ENCODE measurements around the gene TXNRD1.
"Not testable (repeated sequence)": the region's sequence is repeated elsewhere in the genome, so short reads cannot be mapped to it uniquely, and the experiment has no call there.

TXNRD1 gene

DNA sequence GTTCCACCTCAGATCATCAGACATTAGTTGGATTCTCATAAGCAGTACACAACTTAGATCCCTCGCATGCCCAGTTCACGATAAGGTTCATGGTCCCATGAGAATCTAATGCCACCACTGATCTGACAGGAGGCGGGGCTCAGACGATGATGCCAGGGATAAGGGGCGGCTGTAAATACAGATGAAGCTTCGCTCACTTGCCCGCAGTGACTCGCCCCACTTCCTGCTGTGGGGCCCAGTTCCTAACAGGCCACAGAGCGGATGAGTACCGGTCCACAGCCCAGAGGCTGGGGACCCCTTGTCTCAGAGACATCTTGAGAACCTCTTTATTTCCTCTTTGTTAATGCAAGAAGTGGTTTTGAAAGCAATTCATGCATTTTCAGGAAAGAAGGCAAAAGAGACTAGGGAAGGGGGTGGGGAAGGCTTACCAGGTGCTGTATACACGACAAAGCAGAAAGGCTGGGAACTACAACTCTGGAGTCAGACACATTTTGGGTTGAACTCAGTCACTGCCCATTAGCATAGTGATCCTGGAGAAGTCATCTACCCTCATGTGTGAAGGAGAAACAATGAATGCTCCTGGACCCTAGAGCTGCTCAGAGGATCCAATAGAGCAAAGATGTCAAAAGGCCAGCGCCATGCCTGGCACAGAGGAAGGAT lies 156.6 kb downstream of the TXNRD1 start:
- no peak for DNase-seq (ENCODE audit: low read depth in 2 of 2)

DNA sequence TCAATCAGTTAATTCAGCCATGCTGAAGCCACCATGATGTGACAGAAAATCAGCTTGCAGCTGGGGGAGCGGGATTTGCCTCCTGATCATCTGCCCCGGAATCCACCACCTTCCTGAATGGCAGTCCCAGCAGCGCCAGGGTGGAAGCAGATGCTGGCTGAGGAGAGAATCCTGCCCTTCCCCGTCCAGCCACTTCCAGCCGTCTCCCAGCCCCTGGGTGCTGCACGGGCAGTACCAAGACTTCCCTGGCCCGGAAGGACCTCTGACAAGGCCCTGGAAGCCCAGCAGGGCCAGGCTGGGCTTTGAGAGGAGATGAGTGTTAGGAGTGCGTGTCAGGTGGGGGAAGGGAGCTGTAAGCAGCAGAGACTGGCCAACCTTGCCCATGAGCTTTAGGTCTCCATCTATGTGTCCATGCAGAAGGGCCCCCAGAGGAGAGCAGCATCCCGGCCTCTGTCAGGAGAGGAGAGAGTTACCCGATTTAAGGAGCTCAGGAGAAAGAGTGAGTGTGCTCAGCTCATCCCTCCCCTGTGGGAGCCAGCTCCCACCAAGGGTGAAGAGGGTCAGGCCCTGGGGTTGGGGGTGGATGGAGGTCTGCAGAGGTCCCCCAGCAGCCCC lies 157.2 kb downstream of the TXNRD1 start:
- DNase-seq (ENCODE audit: low read depth in 2 of 2), result no peak

DNA sequence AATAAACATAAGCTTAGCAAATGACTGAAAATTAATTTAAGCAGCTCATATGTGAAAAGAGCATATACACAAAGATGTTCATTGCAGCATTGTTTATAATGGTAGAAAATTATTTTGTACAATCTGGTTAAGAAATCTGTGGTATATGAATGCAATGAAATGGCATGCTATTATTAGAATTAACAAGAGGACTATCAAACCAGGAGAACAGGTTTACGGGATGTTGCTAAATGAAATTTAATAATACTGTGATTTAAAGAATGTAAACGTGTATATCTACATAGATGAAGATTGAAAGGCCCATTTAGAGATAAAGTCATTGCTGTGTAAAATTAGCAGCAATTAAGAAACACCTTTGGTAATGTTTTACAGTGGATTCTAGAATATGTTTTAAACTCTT lies 158.5 kb downstream of the TXNRD1 start:
- DNase-seq (ENCODE audit: low read depth in 2 of 2), result no peak

DNA sequence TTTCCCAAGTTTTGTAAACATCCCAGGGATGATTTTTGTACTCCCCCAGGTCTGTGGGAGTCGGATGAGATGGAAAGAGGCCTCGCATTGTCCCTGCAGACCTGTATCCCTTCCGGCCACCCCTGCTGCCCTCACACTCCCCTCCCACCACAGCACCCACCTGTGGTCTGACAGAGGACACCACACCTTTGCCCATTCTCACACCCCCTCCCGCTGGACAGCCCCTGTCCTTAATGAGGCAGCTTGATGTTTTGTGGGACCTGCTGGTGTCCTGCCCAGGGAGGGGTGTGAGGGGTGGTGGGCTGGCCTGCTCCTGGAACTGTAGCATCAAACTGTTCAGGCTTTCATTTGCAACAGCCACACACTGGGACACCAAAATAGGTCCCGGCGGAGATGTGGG lies 159.2 kb downstream of the TXNRD1 start:
- no peak for DNase-seq (ENCODE audit: low read depth in 2 of 2)

DNA sequence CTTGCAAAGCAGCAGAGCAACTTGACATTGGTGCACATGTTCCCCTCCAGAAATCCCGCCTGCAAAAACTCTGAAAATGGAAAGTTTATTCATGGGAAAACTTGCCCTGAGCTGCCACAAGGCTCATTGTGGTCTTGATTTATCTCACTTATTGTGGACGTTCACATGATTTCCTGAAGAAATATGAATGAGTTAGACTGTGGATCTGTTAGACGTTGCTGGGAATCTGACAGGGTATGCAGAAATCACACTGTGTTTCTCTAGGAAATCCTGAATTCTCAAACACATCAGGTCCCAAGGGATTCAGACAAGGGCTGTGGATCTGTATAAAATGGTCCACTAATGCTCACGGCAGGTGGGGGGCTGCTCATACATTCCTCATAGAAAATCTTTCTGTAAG lies 160.2 kb downstream of the TXNRD1 start:
- no peak for DNase-seq (ENCODE audit: low read depth in 2 of 2)

DNA sequence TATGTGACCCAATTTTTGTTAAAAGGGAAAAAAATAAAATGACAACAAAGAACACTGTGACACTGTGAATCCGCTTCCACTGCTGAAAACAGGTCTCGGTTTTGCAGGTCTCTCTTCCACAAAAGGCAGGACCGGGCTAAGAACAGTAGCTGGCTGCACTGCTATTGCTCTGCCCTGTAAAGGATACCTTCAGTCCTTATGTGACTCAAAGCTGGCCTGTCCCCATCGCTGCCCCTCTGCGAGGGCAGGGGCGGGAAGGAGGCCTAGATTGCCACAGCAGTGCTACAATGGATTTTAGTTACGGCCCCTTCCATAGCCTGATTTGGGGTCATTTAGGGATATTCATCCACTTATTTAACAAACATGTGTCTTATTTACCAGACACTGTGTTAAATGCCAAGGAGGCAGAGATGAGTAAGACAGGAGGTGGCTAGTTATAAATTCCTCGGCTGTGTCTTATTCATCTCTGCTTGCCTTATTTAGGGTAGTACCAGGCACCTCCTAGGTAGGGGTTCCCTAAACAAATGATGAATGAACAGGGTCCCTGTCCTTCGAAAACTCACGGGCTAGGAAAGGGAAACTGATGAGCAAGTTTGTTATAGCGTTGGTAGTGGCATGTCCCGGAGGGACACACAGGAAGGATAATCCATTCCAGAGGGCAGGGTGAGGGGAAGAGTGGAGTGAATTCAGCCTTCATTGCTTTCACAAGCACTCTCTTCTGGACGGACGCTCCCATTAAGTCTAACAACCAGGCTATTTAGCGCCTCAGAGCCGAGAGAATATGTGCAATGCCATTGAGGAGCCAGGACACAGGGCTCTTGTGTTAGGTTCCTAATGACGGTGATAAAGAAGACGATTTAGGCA lies 161.3 kb downstream of the TXNRD1 start:
- no peak for DNase-seq (ENCODE audit: low read depth in 2 of 2)

DNA sequence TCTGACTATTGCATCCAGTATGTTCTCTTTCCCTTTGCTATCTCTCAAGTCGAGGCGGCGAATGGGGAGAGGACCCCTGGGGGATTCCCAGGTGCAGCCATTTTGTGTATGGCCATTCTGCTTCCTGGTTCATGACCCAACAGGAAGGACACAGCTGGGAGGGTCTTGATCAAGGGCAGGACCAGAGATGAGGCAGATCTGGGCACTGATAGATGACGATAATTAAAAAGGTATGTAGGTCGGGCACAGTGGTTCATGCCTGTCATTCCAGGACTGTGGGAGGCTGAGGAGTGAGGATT lies 161.9 kb downstream of the TXNRD1 start:
- no peak for DNase-seq (ENCODE audit: low read depth in 2 of 2)

DNA sequence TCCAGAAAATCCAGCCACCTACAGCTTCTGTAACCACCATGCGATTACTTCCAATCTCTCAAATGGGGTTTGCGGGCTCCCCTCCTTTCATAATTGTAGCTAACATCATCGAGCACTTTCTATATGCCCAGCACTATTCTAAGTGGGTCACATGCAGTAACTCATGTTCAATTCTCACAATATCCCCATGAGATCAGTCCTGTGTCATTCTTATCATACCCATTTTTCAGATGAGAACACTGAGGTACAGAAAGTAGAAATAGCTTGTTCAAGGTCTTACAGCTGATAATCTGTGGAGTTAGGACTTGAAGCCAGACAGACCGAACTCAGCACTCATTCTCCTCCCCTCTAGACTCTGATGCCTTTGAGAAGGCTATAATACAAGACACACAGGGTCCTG lies 162.8 kb downstream of the TXNRD1 start:
- DNase-seq (ENCODE audit: low read depth in 2 of 2), result no peak

DNA sequence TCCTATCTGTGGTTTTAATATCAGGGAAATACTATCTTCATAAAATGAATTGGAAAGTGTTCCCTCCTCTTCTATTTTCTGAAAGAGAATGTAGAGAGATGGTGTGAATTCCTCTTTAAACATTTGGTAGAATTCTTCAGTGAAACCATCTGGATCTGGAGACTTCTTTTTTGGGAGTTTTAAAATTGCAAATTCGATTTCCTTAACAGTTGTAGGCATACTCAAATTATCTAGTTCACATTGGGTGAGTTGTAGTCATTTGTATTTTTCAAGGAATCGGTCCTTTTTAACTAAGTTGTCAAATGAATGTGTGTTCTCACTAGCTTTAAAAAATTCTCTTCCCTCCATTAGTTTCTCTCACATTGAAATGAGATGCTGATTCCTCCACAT lies 165.8 kb downstream of the TXNRD1 start:
- DNase-seq (ENCODE audit: low read depth in 2 of 2), result no peak

DNA sequence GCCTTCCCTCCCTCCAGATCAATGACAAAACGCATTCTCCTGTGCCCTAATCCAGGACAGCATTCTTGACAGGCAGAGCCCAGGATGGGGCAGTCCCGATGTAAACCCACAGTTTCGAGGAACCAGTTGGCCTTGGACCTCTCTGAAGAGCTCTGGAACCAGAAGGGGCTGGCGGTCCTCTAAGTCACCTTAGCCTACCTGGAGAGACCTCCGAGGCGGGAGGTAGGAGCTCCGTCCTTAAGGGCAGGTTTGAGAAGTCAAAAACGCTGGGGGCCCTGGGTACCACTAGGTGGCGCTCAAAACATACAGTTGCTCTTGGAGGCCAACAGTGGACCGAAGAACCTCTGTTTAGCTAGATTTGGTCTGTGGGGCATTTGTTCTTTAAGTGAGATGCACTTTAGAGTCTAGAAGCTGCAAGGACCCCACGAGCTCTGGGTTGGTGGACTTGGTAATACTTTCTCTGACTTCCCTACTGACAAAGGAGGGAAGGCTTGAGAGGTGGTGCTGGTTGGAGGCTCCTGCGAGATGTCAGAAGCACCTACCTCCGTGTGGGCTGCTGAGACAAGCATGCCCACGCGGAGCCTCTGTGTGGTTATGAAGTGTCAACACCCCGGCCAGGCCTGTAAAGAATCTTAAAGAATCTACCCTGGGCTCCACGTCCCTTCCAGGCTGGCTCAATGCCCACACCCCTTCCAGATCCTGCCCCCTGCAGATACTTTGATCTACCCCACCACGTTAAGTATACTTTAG lies 166.3 kb downstream of the TXNRD1 start:
- peak; percentile 71 to 77 for DNase-seq (ENCODE audit: low read depth in 2 of 2)

DNA sequence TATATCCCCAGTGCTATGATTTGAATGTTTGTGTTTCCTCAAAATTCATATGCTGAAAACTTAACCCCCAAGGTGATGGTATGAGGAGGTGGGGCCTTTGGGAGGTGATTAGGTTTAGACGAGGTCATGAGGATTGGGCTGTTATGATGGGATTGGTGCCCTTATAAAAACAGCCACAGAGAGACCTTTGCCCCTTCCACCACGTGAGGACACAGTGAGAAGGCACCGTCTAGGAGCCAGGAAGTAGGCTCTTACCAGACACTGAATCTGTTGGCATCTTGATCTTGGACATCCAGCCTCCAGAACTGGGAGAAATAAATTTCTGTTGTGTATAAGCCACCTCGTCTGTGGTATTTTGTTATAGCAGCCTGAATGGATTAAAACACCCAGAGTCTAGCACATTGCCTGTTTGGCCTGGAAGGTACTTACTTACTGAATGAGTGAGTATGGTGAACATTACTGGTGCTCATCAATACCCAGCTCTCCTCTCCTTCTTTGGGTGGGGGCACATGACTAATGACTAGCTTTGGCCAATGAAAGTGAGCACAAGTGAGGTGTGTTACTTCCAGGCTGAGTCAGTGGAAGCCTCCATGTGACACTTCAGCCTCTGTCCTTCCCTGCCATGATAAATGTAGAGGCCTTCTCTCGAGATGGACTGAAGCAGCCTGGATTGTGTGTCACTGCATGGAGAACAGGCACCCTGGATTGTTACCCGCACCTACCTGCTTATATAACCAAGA lies 168.7 kb downstream of the TXNRD1 start:
- no peak for DNase-seq (ENCODE audit: low read depth in 2 of 2)

DNA sequence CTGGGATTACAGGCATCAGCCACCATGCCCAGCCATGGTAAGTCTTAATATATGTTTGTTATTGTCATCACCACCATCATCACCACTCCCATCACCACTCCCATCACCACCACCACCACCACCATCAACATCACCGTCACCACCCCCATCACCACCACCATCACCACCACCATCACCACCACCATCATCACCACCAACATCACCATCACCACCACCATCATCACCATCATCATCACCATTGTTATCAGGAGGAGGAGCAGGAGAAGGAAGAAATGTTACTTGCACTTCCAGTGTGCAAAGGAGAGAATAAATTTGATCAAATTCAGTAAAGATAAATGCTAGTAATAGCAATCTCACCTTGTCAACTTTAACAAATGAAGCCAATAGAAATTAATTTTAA lies 169.9 kb downstream of the TXNRD1 start:
- no peak for DNase-seq (ENCODE audit: low read depth in 2 of 2)

DNA sequence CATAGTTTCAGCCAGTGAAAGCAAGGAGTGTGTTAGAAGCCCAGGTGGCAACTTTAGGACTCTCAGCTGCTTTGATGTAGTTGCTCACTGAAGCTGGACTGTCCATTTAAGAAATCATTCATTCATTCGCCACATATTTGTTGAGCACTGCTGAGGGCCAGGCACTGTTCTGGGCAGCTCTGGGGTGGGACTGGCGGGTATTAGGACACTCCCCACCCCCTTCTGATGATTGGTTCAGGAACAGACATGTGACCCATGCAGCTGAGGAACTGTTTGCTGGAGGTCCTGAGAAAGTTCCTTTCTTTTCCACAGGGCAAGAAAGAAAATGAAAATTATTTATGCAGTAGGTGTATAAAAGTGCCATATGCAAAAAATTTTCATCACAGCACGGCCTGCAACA lies 170.9 kb downstream of the TXNRD1 start:
- DNase-seq (ENCODE audit: low read depth in 2 of 2), result no peak

DNA sequence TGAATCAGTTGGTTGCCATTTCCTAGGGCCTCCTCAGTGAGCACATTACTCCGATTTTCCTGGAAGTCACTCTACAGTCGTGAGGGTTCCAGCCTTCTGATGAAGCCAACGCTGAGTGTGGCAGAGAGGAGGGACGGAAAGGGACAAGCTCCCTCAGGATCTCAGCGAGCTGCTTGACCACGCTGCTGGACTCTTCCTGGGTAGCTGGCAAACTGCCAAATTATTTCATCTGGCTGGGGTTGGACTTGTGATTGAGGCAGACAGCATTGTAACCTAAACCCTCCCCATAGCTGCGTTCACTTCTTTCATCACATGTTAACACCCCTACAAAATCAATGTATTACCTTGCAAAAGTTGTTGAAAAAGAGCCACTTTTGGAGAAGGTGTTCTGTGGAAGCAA lies 171.6 kb downstream of the TXNRD1 start:
- no peak for DNase-seq (ENCODE audit: low read depth in 2 of 2)

DNA sequence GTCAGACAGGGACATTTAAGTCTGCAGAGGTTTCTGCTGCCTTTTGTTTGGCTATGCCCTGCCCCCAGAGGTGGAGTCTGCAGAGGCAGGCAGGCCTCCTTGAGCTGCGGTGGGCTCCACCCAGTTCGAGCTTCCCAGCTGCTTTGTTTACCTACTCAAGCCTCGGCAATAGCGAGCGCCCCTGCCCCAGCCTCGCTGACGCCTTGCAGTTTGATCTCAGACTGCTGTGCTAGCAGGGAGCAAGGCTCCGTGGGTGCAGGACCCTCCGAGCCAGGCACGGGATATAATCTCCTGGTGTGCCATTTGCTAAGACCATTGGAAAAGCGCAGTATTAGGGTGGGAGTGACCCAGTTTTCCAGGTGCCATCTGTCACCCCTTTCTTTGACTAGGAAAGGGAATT lies 178.5 kb downstream of the TXNRD1 start:
- DNase-seq (ENCODE audit: low read depth in 2 of 2), result not testable (repeated sequence)

Measured in stimulated activated CD4-positive, alpha-beta T cell treated with anti-CD3 and anti-CD28 coated beads, Interleukin-4, amount 100 ng/mL, for 48 hours (primary cell).